Hepatocyte (in vitro differentiated cells): ENCODE results near the gene CAPN15.

Experiments used
- EZH2phosphoT487 ChIP-seq: fragments of 200-600 bp; sonication (generic); IDR thresholded peaks from one replicate; pipeline ENCODE4 v1.6.1; 2018; ENCODE audit warnings: antibody characterized with exemption, mild to moderate bottlenecking, low read depth, moderate library complexity; ENCODE audit not compliant: unreplicated experiment, severe bottlenecking
- TF ChIP-seq, protein P1 (sequence below): fragments of 200-600 bp; sonication (generic); IDR thresholded peaks from 2 replicates; pipeline ENCODE4 v1.5.1; 2016; ENCODE audit warnings: antibody characterized with exemption, mild to moderate bottlenecking; ENCODE audit not compliant: poor library complexity

DNA sequence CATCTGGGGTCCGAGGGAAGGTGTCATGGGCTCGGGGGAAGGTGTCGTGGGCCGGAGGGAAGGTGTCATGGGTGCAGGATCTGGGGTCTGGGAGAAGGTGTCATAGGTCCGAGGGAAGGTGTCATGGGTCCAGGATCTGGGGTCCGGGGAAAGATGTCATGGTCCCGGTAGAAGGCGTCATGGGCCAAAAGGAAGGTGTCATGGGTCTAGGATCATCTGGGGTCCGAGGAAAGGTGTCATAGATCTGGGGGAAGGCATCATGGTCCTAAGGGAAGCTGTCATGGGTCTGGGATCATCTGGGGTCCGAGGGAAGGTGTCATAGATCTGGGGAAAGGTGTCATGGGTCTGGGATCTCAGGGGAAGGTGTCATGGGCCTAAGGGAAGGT is 63.3 kb downstream of the CAPN15 start:
- TF ChIP-seq, protein P1, sequence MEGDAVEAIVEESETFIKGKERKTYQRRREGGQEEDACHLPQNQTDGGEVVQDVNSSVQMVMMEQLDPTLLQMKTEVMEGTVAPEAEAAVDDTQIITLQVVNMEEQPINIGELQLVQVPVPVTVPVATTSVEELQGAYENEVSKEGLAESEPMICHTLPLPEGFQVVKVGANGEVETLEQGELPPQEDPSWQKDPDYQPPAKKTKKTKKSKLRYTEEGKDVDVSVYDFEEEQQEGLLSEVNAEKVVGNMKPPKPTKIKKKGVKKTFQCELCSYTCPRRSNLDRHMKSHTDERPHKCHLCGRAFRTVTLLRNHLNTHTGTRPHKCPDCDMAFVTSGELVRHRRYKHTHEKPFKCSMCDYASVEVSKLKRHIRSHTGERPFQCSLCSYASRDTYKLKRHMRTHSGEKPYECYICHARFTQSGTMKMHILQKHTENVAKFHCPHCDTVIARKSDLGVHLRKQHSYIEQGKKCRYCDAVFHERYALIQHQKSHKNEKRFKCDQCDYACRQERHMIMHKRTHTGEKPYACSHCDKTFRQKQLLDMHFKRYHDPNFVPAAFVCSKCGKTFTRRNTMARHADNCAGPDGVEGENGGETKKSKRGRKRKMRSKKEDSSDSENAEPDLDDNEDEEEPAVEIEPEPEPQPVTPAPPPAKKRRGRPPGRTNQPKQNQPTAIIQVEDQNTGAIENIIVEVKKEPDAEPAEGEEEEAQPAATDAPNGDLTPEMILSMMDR: no peak
- no peak for TF ChIP-seq EZH2phosphoT487
